ENCODE measurements around the gene GRM8.

Gene GRM8

DNA sequence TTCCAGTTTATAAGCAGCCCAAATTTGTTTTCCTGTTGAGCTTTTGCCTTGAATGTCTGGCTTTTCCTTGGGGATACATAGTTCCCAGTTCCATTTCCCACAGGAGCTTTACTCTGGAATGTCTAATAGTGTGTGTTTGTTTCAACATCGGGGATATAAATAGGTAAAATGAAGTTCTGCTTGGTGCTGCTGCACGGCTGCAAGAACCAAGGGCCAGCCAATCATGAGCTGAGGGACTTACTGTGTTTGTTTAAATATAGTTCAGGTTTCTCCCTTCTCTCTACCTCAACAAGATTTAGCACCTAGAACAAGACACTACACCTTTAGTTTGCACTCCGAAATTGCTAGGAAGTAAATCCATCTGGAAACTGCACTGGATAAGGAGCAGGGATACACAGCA is 43.9 kb downstream of the GRM8 start:
- no peaks in the 10 kb centered on the region for H3K36me3 Mint-ChIP-seq (ENCODE audit: low read depth)
- no peak overlapping the region for H3K4me3 Mint-ChIP-seq
- H3K9me3 Mint-ChIP-seq, result no peaks in the 10 kb centered on the region
- no peaks in the 10 kb centered on the region for H3K27me3 Mint-ChIP-seq (ENCODE audit: low read depth)
- H3K4me1 Mint-ChIP-seq (ENCODE audit: low read depth), result no peaks in the 10 kb centered on the region
- H3K27ac Mint-ChIP-seq, result no peak overlapping the region

GRCh38 chr7:127208351-127208750 is 44.4 kb downstream of the GRM8 start:
- H3K27ac Mint-ChIP-seq, result no peak overlapping the region
- H3K4me3 Mint-ChIP-seq, result no peak overlapping the region
- H3K4me1 Mint-ChIP-seq (ENCODE audit: low read depth), result no peaks in the 10 kb centered on the region

DNA sequence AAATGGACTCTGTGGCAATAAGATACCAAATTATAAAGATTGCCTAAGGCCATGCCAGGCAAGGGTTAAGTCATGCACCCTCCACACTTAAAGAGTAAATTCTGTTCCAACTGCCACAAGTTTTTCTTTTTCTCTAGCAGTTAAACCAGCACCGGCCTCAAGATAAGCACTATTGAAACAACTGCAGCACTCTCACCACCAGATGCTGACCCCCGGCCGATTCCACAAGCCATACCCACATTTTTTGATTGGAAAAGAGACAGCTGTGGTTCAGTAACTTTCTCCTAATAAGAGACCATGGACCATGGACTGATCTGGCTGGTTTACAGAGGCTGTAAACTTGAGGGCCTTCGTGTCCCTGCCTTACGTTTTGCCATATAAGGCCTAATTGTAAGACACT is 44.9 kb downstream of the GRM8 start:
- H3K27ac Mint-ChIP-seq, result no peak overlapping the region
- H3K36me3 Mint-ChIP-seq (ENCODE audit: low read depth), result no peaks in the 10 kb centered on the region
- no peak overlapping the region for H3K4me3 Mint-ChIP-seq
- H3K27me3 Mint-ChIP-seq (ENCODE audit: low read depth), result no peaks in the 10 kb centered on the region
- H3K9me3 Mint-ChIP-seq, result no peaks in the 10 kb centered on the region
- no peaks in the 10 kb centered on the region for H3K4me1 Mint-ChIP-seq (ENCODE audit: low read depth)

More at GRCh38 chr7:127208351-127208750, 44.4 kb downstream of the GRM8 start:
- no peaks in the 10 kb centered on the region for H3K27me3 Mint-ChIP-seq (ENCODE audit: low read depth)
- H3K9me3 Mint-ChIP-seq, result no peaks in the 10 kb centered on the region
- H3K36me3 Mint-ChIP-seq (ENCODE audit: low read depth), result no peaks in the 10 kb centered on the region

DNA sequence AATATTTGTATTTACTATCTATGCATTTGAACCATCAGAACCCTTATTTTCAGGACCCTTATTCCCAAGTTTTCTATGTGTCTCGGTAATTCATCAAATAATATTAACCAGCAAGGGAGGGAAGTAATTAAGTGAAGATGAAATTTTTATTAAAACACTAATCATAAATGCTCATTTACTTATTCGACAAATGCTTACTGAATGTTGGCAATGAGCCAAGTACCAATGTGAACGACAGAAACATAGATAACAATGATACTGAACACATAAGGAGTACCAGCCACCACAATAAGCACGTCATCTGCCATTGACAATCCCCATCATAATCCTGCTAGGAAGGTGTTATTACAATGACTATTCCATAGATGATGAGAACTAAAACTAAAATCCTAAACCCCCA is 45.5 kb downstream of the GRM8 start:
- Mint-ChIP-seq H3K27me3 (ENCODE audit: low read depth) (no peaks in the 10 kb centered on the region), H3K4me1 (ENCODE audit: low read depth) (no peaks in the 10 kb centered on the region), H3K4me3 (no peak overlapping the region), H3K36me3 (ENCODE audit: low read depth) (no peaks in the 10 kb centered on the region), H3K27ac (no peak overlapping the region), H3K9me3 (no peaks in the 10 kb centered on the region)

- H3K4me3 Mint-ChIP-seq, result no peak overlapping the region
- no peak overlapping the region for H3K27ac Mint-ChIP-seq
- no peaks in the 10 kb centered on the region for H3K27me3 Mint-ChIP-seq (ENCODE audit: low read depth)
- H3K9me3 Mint-ChIP-seq, result no peaks in the 10 kb centered on the region
- no peaks in the 10 kb centered on the region for H3K36me3 Mint-ChIP-seq (ENCODE audit: low read depth)
- no peaks in the 10 kb centered on the region for H3K4me1 Mint-ChIP-seq (ENCODE audit: low read depth)
These were observed 58.2 kb downstream of the GRM8 start for GRCh38 chr7:127194571-127194970.

DNA sequence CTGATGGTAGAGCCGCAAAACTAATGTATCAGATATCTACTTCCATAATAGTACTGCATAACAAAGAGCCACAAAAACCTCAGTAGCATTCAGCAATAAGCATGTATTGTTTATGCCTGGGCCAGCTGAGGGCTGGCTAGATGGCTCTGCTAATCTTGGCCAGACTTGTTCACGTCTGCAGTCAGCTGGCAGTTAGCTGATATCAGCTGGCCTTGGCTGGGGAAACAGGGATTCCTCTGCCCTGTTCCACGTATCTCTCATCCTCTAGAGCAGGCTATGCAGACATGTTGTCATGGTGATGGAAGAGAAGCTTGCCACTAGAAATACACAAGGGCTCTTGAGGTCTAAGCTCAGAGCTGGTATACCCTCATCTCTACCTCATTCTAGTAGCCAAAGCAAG is 62.9 kb downstream of the GRM8 start:
- peaks cover 16% of the 10 kb centered on the region for H3K27me3 Mint-ChIP-seq (ENCODE audit: low read depth)
- no peaks in the 10 kb centered on the region for H3K4me1 Mint-ChIP-seq (ENCODE audit: low read depth)
- H3K9me3 Mint-ChIP-seq, result no peaks in the 10 kb centered on the region
- no peak overlapping the region for H3K27ac Mint-ChIP-seq
- no peaks in the 10 kb centered on the region for H3K36me3 Mint-ChIP-seq (ENCODE audit: low read depth)
- H3K4me3 Mint-ChIP-seq, result no peak overlapping the region

GRCh38 chr7:127189074-127189473 is 63.7 kb downstream of the GRM8 start:
- no peaks in the 10 kb centered on the region for H3K9me3 Mint-ChIP-seq
- no peaks in the 10 kb centered on the region for H3K36me3 Mint-ChIP-seq (ENCODE audit: low read depth)
- H3K27ac Mint-ChIP-seq, result no peak overlapping the region
- peaks cover 16% of the 10 kb centered on the region for H3K27me3 Mint-ChIP-seq (ENCODE audit: low read depth)
- no peak overlapping the region for H3K4me3 Mint-ChIP-seq
- H3K4me1 Mint-ChIP-seq (ENCODE audit: low read depth), result no peaks in the 10 kb centered on the region

- Mint-ChIP-seq H3K36me3 (ENCODE audit: low read depth) (no peaks in the 10 kb centered on the region), H3K4me3 (no peak overlapping the region), H3K4me1 (ENCODE audit: low read depth) (no peaks in the 10 kb centered on the region), H3K27me3 (ENCODE audit: low read depth) (peaks cover 18% of the 10 kb centered on the region), H3K9me3 (no peaks in the 10 kb centered on the region), H3K27ac (no peak overlapping the region)
These were observed 65.0 kb downstream of the GRM8 start for GRCh38 chr7:127187740-127188139.

DNA sequence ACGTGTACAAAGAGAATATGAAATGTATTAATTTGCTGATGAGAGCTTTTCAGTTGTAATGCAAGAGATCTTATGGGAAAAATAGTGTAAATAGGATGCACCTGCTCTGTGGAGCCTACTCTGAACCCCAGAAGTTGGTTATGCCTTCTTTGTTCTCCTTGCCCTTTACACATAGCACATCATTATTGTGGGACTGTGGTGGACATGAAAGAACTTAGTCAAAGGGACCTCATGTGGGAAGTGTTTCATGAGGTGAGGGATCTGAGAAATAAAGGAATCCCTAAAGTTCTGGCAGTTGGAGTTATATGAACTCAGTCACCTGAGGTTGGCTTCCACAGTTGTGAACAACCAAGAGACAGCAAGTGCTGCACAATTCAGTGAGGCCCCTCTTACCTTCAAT is 66.1 kb downstream of the GRM8 start:
- Mint-ChIP-seq H3K4me3 (no peak overlapping the region), H3K36me3 (ENCODE audit: low read depth) (no peaks in the 10 kb centered on the region), H3K4me1 (ENCODE audit: low read depth) (no peaks in the 10 kb centered on the region), H3K9me3 (no peaks in the 10 kb centered on the region), H3K27ac (no peak overlapping the region), H3K27me3 (ENCODE audit: low read depth) (peaks cover 18% of the 10 kb centered on the region)

DNA sequence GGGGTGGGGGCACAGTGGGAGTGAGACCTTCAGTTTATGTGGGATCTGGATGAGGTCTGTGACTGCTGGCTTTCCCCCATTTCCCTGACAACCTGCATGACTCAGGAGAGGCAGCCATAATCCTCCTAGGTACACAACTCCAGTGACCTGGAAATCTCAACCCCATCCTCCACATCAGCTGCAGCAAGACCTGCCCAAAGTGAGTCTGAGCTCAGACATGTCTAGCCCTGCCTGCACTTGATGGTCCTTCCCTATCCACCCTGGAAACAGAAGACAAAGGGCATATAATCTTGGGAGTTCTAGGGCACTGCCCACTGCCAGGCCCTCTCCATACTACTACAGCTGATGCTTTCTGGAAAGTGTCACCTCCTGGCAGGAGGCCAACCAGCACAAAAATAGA is 75.6 kb downstream of the GRM8 start:
- Mint-ChIP-seq H3K27me3 (ENCODE audit: low read depth) (no peaks in the 10 kb centered on the region), H3K4me1 (ENCODE audit: low read depth) (no peaks in the 10 kb centered on the region), H3K9me3 (no peaks in the 10 kb centered on the region), H3K36me3 (ENCODE audit: low read depth) (no peaks in the 10 kb centered on the region), H3K4me3 (no peak overlapping the region), H3K27ac (no peak overlapping the region)

- H3K9me3 Mint-ChIP-seq, result no peaks in the 10 kb centered on the region
- H3K4me1 Mint-ChIP-seq (ENCODE audit: low read depth), result no peaks in the 10 kb centered on the region
- H3K4me3 Mint-ChIP-seq, result no peak overlapping the region
- H3K27me3 Mint-ChIP-seq (ENCODE audit: low read depth), result no peaks in the 10 kb centered on the region
- H3K36me3 Mint-ChIP-seq (ENCODE audit: low read depth), result no peaks in the 10 kb centered on the region
- H3K27ac Mint-ChIP-seq, result no peak overlapping the region
These were observed 90.4 kb downstream of the GRM8 start for GRCh38 chr7:127162366-127162765.

GRCh38 chr7:127158659-127159058 is 94.1 kb downstream of the GRM8 start:
- H3K4me3 Mint-ChIP-seq, result no peak overlapping the region
- no peaks in the 10 kb centered on the region for H3K4me1 Mint-ChIP-seq (ENCODE audit: low read depth)
- no peak overlapping the region for H3K27ac Mint-ChIP-seq
- no peaks in the 10 kb centered on the region for H3K27me3 Mint-ChIP-seq (ENCODE audit: low read depth)
- no peaks in the 10 kb centered on the region for H3K9me3 Mint-ChIP-seq
- no peaks in the 10 kb centered on the region for H3K36me3 Mint-ChIP-seq (ENCODE audit: low read depth)

DNA sequence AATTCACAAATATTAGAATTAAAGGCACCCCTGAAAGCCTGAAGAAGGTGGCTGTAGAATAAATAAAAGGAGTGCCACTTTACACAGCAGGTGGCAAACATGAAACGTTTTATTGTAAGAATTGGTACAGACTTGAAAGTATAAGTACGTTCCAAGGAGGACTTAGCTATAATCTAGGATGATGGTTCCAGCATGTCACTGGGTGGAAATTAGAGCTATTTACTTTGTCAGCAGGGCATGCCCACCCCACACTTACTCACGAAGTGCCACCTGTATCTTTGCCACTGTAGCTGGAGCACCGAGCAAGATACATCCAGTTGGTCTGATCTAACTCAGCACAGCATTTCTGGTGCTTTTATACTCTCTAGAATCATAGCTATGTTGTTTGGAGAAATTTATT is 97.8 kb downstream of the GRM8 start:
- H3K4me1 Mint-ChIP-seq (ENCODE audit: low read depth), result no peaks in the 10 kb centered on the region

DNA sequence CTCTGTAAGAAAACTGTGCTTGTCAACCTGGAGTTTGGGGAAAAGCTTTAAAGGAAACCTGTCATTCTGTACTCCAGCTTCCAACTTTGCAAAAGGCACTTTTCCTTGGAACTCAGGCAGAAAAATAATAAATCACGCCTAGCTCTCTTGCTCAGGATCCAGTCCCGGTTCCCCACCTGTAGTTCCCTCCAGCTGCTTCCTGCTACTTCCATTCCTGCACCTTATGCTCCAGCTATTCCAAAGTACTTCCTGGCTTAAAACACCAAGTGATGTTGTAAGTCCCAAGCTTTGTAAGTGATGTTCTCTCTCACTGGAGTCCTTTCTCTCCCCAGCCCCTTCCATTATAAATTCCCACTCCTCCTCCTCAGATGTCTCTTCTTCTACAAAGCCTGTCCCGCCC is 98.6 kb downstream of the GRM8 start:
- Mint-ChIP-seq H3K36me3 (ENCODE audit: low read depth) (no peaks in the 10 kb centered on the region), H3K27ac (no peak overlapping the region), H3K4me1 (ENCODE audit: low read depth) (no peaks in the 10 kb centered on the region), H3K9me3 (no peaks in the 10 kb centered on the region), H3K4me3 (no peak overlapping the region), H3K27me3 (ENCODE audit: low read depth) (peaks cover 4% of the 10 kb centered on the region)

More for the DNA sequence above, 97.8 kb downstream of the GRM8 start:
- H3K36me3 Mint-ChIP-seq (ENCODE audit: low read depth), result no peaks in the 10 kb centered on the region
- H3K9me3 Mint-ChIP-seq, result no peaks in the 10 kb centered on the region
- H3K27ac Mint-ChIP-seq, result no peak overlapping the region
- H3K4me3 Mint-ChIP-seq, result no peak overlapping the region
- H3K27me3 Mint-ChIP-seq (ENCODE audit: low read depth), result no peaks in the 10 kb centered on the region

- Mint-ChIP-seq H3K27ac (no peak overlapping the region), H3K4me3 (no peak overlapping the region), H3K36me3 (ENCODE audit: low read depth) (no peaks in the 10 kb centered on the region), H3K4me1 (ENCODE audit: low read depth) (no peaks in the 10 kb centered on the region), H3K9me3 (no peaks in the 10 kb centered on the region), H3K27me3 (ENCODE audit: low read depth) (peaks cover 4% of the 10 kb centered on the region)
These were observed 99.4 kb downstream of the GRM8 start for GRCh38 chr7:127153315-127153714.

GRCh38 chr7:127152423-127152822 is 100.3 kb downstream of the GRM8 start:
- Mint-ChIP-seq H3K4me1 (ENCODE audit: low read depth) (no peaks in the 10 kb centered on the region), H3K27me3 (ENCODE audit: low read depth) (peaks cover 4% of the 10 kb centered on the region), H3K4me3 (no peak overlapping the region), H3K27ac (no peak overlapping the region), H3K9me3 (no peaks in the 10 kb centered on the region), H3K36me3 (ENCODE audit: low read depth) (no peaks in the 10 kb centered on the region)

Data from T-helper 1 cell treated with Interleukin-12 subunit alpha and Interleukin-12 subunit beta and Interleukin-4 antibody, amounts not matched to agents 30 μg/mL and 1 μg/mL, for 36 hours (primary cell).